Stomach (tissue), 9 donors: Measurements from ENCODE around the gene ANKRD65. TPM values are rescaled to one million over a fixed set of nuclear protein-coding genes. Genes with fewer than 3 reads are reported as not detected.
A peak's percentile ranks its signal among the peaks of the same experiment; 100 is the strongest.
"Not testable (repeated sequence)": the region's sequence is repeated elsewhere in the genome, so short reads cannot be mapped to it uniquely, and the experiment has no call there.

Experiments
- DNase-seq, 2 donors: peaks; one replicate each; pipeline versions ENCODE4 v3.0.0 to v3.0.0-alpha.2; 2013 to 2019
- H3K27ac ChIP-seq, 5 donors: fragments of 200-600 bp in 4 of 5; sonication (generic) in 4 of 5; one replicate each; pipeline ENCODE4 v1.5.1; 2013 to 2019; ENCODE audit warnings: mild to moderate bottlenecking in 1 of 5, moderate library complexity in 1 of 5
- H3K27me3 ChIP-seq, 3 donors: fragments of 200-600 bp; sonication (generic); one replicate each; pipeline ENCODE4 v1.5.1; 2017 to 2019; ENCODE audit warnings: mixed run types in 1 of 3
- H3K36me3 ChIP-seq, 4 donors: fragments of 200-600 bp; sonication (generic); 1 replicate in 3 of 4; 2 replicates in 1 of 4; pipeline ENCODE4 v1.5.1; 2016 to 2019
- H3K4me1 ChIP-seq, 4 donors: fragments of 200-600 bp; sonication (generic); one replicate each; pipeline ENCODE4 v1.5.1; 2016 to 2019
- H3K4me3 ChIP-seq, 4 donors: fragments of 200-600 bp; sonication (generic) in 3 of 4; one replicate each; pipeline ENCODE4 v1.5.1; 2016 to 2019; ENCODE audit warnings: mild to moderate bottlenecking in 1 of 4
- H3K9me3 ChIP-seq, 4 donors: fragments of 200-600 bp; sonication (generic); one replicate each; pipeline ENCODE4 v1.5.1; 2016 to 2019
- EP300 ChIP-seq: sonication (generic); formaldehyde crosslinking; IDR thresholded peaks from one replicate; pipeline ENCODE4 v1.6.1; 2017; ENCODE audit warnings: antibody characterized with exemption
- POLR2A ChIP-seq, 4 donors: fragments of 450-650 bp; IDR thresholded peaks; one replicate each; pipeline ENCODE4 v1.6.1; 2016; ENCODE audit warnings: antibody characterized with exemption in 4 of 4, control low read depth in 2 of 4, mild to moderate bottlenecking in 1 of 4, moderate library complexity in 1 of 4
- POLR2AphosphoS5 ChIP-seq, 3 donors: sonication (generic); formaldehyde crosslinking; IDR thresholded peaks; one replicate each; pipeline ENCODE4 v1.6.1; 2016; ENCODE audit warnings: antibody characterized with exemption in 3 of 3
- WGBS, 5 donors: extraction: QIAGEN DNeasy Blood & Tissue Kit in 3 of 5; methylation state at CpG; one replicate each; pipeline versions ENCODE4 v1.1.5 to v1.1.7; 2013 to 2018; 5-methylcytosine and 5-hydroxymethylcytosine counted together
- intact Hi-C: fragments of 100-400 bp; cut with DNase I; formaldehyde crosslinking; loops from one replicate; pipeline ENCODE4 v1.15.1; 2023; ENCODE audit warnings: low total_unique reads
- polyA plus RNA-seq, 3 donors: library from polyadenylated mRNA; stranded (reverse); fragments of 200-250 nt; gene quantifications; one replicate each; pipeline ENCODE4 v1.2.3, GENCODE V29; 2013
- total RNA-seq, 5 donors: library from RNA; depleted of rRNA; stranded (reverse); fragments of >200 nt; gene quantifications; one replicate each; pipeline versions ENCODE4 v1.1.0 to v1.2.3, GENCODE V29; 2014 to 2016
- TF ChIP-seq, protein P1 (sequence below), 7 experiments: fragments of 450-650 bp in 4 of 7; fragments of 200-600 bp in 3 of 7; sonication (generic) in 3 of 7; IDR thresholded peaks; one replicate each; pipeline ENCODE4 v1.5.1; 2016 to 2019; ENCODE audit warnings: antibody characterized with exemption in 7 of 7, control low read depth in 2 of 7, mild to moderate bottlenecking in 1 of 7
- donor health status: healthy with polysubstance abuse.
- donor health status: Bipolar disorder and iron deficiency.
- donor health status: healthy.

Gene ANKRD65
- total and polyA plus RNA-seq, 8 donors = 0.89 to 13.6 (median 8.7) TPM; not detected in 1

DNA sequence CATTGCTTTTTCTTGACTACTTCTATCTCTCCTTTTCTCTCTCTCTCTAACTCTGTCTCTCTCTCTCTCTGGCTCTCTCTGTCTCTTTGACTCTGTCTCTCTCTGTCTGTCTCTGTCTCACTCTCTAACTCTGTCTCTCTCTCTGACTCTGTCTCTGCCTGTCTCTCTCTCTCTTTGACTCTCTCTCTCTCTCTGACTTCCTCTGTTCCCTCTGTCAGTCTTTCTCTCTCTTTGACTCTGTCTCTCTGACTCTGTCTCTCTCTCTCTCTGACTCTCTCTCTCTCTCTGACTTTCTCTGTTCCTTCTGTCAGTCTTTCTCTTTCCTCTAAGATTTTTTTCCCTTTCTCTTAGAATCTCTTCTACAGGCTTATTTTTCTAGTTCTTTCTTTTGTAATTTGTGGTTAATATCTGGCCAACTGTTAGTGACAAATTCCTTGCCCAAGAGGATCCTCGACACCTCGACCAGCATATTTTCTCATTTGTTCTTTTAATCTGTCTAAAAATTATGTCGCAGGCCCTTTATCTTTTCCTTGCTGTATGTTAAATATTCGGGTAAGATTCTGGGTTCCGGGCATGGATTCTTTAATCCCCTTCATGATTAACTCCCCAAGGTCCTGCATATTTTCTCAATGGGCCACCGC lies 28.1 kb upstream of the ANKRD65 start, which contains the start of gene ATAD3C:
Gene ATAD3C, plus strand, starts transcription at position 591 of the 641 bp plus-strand sequence. CDS start 995 bp downstream, outside the sequence.
- H3K4me3 ChIP-seq = no peak within 1 kb of the TSS
- no peak within 1 kb of the TSS for H3K27ac ChIP-seq
- no peak for TF ChIP-seq POLR2AphosphoS5 (IDR thresholded peaks at IDR 0.05)
- TF ChIP-seq, protein P1, sequence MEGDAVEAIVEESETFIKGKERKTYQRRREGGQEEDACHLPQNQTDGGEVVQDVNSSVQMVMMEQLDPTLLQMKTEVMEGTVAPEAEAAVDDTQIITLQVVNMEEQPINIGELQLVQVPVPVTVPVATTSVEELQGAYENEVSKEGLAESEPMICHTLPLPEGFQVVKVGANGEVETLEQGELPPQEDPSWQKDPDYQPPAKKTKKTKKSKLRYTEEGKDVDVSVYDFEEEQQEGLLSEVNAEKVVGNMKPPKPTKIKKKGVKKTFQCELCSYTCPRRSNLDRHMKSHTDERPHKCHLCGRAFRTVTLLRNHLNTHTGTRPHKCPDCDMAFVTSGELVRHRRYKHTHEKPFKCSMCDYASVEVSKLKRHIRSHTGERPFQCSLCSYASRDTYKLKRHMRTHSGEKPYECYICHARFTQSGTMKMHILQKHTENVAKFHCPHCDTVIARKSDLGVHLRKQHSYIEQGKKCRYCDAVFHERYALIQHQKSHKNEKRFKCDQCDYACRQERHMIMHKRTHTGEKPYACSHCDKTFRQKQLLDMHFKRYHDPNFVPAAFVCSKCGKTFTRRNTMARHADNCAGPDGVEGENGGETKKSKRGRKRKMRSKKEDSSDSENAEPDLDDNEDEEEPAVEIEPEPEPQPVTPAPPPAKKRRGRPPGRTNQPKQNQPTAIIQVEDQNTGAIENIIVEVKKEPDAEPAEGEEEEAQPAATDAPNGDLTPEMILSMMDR (IDR thresholded peaks at IDR 0.05) = no peak
- TF ChIP-seq EP300 = no peak
- no peak for TF ChIP-seq POLR2A (IDR thresholded peaks at IDR 0.05)
- no peaks in the 10 kb centered on the region for H3K9me3 ChIP-seq
- no peak for DNase-seq
- no peaks in the 10 kb centered on the region for H3K27me3 ChIP-seq
- 79 to 85% (median 82%) methylated on average over 6 of the region's 6 CpGs for WGBS, 5 donors
- H3K36me3 ChIP-seq = no peaks in the 10 kb centered on the region
- no peaks in the 10 kb centered on the region for H3K4me1 ChIP-seq
- intact Hi-C loops = no loop called here

DNA sequence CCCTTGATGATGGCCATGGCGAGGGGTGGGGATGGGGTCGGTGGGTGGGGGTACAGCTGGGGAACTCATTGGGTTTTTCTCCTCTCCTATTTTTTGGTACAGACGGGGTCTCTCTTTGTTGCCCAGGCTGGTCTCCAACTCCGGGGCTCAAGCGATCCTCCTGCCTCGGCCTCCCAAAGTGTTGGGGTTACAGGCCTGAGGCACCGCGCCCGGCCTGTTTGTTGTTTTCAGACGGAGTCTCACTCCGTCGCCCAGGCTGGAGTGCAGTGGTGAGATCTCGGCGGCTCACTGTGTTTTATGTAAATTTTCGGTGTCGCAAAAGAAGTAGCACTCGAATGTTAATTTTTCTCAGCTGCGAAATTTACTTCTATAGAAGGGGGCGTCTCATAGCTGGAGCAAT lies 25.6 kb upstream of the ANKRD65 start:
- WGBS, 5 donors = 89 to 93% (median 92%) methylated on average over 18 to 19 of the region's 19 CpGs
- H3K27ac ChIP-seq, H3K36me3 ChIP-seq, H3K9me3 ChIP-seq, intact Hi-C loops, H3K27me3 ChIP-seq, H3K4me1 ChIP-seq, H3K4me3 ChIP-seq, DNase-seq: not testable (repeated sequence)

DNA sequence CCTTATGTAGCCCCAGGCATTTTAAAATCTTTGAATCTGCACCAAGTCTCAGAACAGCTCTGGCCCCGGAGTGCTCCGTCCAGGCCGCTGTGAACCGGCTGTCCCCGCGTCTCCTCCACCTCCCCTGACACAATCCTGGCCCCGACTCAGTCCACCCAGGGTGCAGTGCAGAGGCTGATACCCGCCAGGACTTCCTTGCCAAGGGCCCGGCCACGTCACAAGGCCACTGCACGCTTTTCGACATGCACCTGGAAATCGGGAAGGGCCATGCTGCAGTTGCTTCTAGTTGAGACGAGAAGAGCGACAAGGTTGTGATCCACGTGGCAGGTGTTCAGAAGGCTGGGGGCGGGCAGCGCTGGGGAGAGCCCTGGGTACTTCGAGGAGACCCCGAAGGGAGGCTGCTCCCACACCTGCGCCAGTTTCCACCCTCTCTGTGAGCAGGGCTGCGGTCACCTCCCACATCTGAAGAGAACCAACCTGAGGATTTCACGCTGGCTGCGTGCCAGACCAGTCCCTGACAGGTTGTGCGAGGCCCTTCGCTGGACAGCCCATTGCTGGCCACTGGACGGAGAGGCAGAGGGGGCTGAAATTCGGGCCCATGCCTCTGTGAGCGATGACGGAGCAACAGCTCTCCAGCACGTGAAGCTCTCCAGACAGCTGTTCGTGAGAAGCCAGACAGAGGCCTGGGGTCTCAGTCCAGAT lies 21.1 kb upstream of the ANKRD65 start:
- intact Hi-C loops = no loop called here
- H3K27ac ChIP-seq = no peak overlapping the region
- H3K4me1 ChIP-seq = peaks cover 27 to 46% (median 34%) of the 10 kb centered on the region in 4 donors
- no peak for DNase-seq
- no peak overlapping the region for H3K4me3 ChIP-seq
- H3K9me3 ChIP-seq = no peaks in the 10 kb centered on the region
- H3K36me3 ChIP-seq = peaks cover 0 to 11% (median 6%) of the 10 kb centered on the region in 4 donors
- WGBS, 5 donors = 76 to 85% (median 81%) methylated on average over 25 to 32 of the region's 32 CpGs
- no peaks in the 10 kb centered on the region for H3K27me3 ChIP-seq
- TF ChIP-seq EP300 (no peak), POLR2A (IDR thresholded peaks at IDR 0.05) (no peak), POLR2AphosphoS5 (IDR thresholded peaks at IDR 0.05) (no peak)
- TF ChIP-seq, protein P1 (IDR thresholded peaks at IDR 0.05) = no peak

DNA sequence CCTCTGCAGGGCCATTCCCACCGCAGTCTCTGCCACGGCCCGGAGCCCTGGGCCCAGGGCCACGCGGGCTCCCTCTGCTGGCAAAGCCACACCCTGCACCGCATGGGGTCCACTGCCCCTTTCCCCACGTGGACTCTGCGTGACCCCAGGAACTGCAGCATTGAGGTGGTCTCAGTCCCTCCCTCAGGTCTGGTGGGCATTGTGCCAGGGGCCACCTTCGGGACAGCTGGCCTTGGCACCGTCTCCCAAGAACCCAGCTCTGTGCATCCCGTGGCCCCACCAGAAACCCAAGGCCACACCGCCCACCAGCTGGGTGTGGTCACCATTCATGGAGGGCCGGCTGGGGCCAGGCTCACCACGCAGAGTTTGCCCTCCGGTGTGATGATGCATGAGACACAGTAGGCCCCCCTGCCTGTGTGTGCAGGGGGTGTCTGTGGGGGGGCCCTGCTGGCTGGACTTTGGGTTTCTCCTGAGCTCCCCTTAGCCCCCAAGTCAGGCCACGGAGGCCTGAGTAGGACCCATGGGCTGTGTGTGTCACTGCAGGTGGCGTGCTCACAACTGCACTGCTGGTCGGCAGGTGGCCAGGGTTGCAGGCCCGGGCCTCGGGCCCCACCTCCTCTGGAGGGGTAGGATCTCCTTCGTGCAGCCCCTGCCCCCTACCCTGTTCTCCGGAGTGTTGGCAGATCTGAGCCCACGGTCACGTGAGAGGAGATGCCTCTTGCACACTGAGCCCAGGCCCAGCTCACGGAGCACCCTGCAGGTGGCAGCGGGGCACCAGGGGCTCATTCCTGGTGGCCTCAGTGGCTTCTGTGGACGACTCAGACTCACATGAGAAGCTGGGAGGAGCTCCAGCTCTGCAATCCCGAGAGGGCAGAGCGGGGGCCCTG lies 20.2 kb upstream of the ANKRD65 start:
- no peaks in the 10 kb centered on the region for H3K9me3 ChIP-seq
- WGBS, 5 donors = 6 to 29% (median 23%) methylated on average over 11 to 29 of the region's 29 CpGs
- intact Hi-C loops = no loop called here

More for the DNA sequence above, 20.2 kb upstream of the ANKRD65 start:
- peak overlapping the region in 1 of 5 donors; percentile 27 for H3K27ac ChIP-seq
- H3K4me1 ChIP-seq = peaks cover 37 to 56% (median 44%) of the 10 kb centered on the region in 4 donors
- H3K36me3 ChIP-seq = peaks cover 0 to 11% (median 6%) of the 10 kb centered on the region in 4 donors
- TF ChIP-seq EP300 (no peak), POLR2AphosphoS5 (IDR thresholded peaks at IDR 0.05) (peak in 1 of 3 donors; percentile 32)
- TF ChIP-seq, protein P1 (IDR thresholded peaks at IDR 0.05) = peak in 6 of 7 experiments; percentile 18 to 93 (median 91)
- H3K4me3 ChIP-seq = no peak overlapping the region
- H3K27me3 ChIP-seq = peaks cover 0 to 7% (median 1%) of the 10 kb centered on the region in 3 donors
- peak; percentile 61 to 81 for DNase-seq
